Neuronal stem cell (in vitro differentiated cells): ENCODE measurements around the gene TNIK.

Source experiments
- DNase-seq: peaks from one replicate; pipeline ENCODE4 v3.0.0-alpha.2; 2013; ENCODE audit warnings: low spot score
- H2AFZ ChIP-seq: one replicate; pipeline ENCODE4 v1.6.1; 2013; ENCODE audit warnings: mild to moderate bottlenecking, low read length, inconsistent platforms
- H2AK5ac ChIP-seq: 2 replicates; pipeline ENCODE4 v1.6.1; 2013; ENCODE audit warnings: low read depth, mild to moderate bottlenecking, inconsistent platforms, low read length, moderate library complexity, mixed read lengths
- H2BK120ac ChIP-seq: 2 replicates; pipeline ENCODE4 v1.6.1; 2013; ENCODE audit warnings: low read depth, mild to moderate bottlenecking, inconsistent platforms, low read length, moderate library complexity, mixed read lengths
- H2BK12ac ChIP-seq: one replicate; pipeline ENCODE4 v1.6.1; 2013; ENCODE audit warnings: low read length, inconsistent platforms
- H2BK15ac ChIP-seq: 2 replicates; pipeline ENCODE4 v1.6.1; 2013; ENCODE audit warnings: mild to moderate bottlenecking, low read length, inconsistent platforms, mixed read lengths
- H2BK5ac ChIP-seq: one replicate; pipeline ENCODE4 v1.6.1; 2013; ENCODE audit warnings: inconsistent platforms, mild to moderate bottlenecking, low read length, moderate library complexity
- H3K14ac ChIP-seq: one replicate; pipeline ENCODE4 v1.6.1; 2013; ENCODE audit warnings: low read length, inconsistent platforms
- H3K18ac ChIP-seq: 2 replicates; pipeline ENCODE4 v1.6.1; 2013; ENCODE audit warnings: low read length, inconsistent platforms
- H3K23ac ChIP-seq: 2 replicates; pipeline ENCODE4 v1.6.1; 2013; ENCODE audit warnings: low read depth, mild to moderate bottlenecking, mixed read lengths, low read length, inconsistent platforms; ENCODE audit not compliant: poor library complexity
- H3K27ac ChIP-seq: replicated peaks from 3 replicates; pipeline ENCODE4 v1.5.1; 2013; ENCODE audit warnings: low read length, inconsistent platforms
- H3K27me3 ChIP-seq, 3 experiments: 2 replicates each; pipeline ENCODE4 v1.6.1; 2013; ENCODE audit warnings: low read length in 3 of 3, mild to moderate bottlenecking in 2 of 3, inconsistent platforms in 1 of 3, low read depth in 1 of 3, mixed read lengths in 1 of 3, moderate library complexity in 1 of 3; ENCODE audit not compliant: control insufficient read depth in 3 of 3, insufficient read depth in 3 of 3
- H3K36me3 ChIP-seq, 2 donors: replicated peaks in 1 of 2; 2 replicates each; pipeline ENCODE4 v1.6.1; 2013; ENCODE audit warnings: low read length in 2 of 2; ENCODE audit not compliant: control insufficient read depth in 2 of 2, insufficient read depth in 2 of 2
- H3K4ac ChIP-seq: 2 replicates; pipeline ENCODE4 v1.6.1; 2013; ENCODE audit warnings: inconsistent platforms, mild to moderate bottlenecking, low read length, moderate library complexity
- H3K4me1 ChIP-seq, 2 donors: 1 replicate in 1 of 2; 2 replicates in 1 of 2; pipeline ENCODE4 v1.6.1; 2013; ENCODE audit warnings: low read length in 2 of 2, low read depth in 1 of 2; ENCODE audit not compliant: control insufficient read depth in 2 of 2, insufficient read depth in 1 of 2
- H3K4me2 ChIP-seq: one replicate; pipeline ENCODE4 v1.6.1; 2013; ENCODE audit warnings: mild to moderate bottlenecking, low read length, inconsistent platforms; ENCODE audit not compliant: insufficient read depth, poor library complexity, severe bottlenecking
- H3K4me3 ChIP-seq, 2 donors: 2 replicates each; pipeline ENCODE4 v1.5.1; 2013; ENCODE audit warnings: low read length in 2 of 2, mild to moderate bottlenecking in 2 of 2, inconsistent platforms in 1 of 2, moderate library complexity in 1 of 2
- H3K79me1 ChIP-seq: one replicate; pipeline ENCODE4 v1.6.1; 2013; ENCODE audit warnings: low read depth, mild to moderate bottlenecking, inconsistent platforms, low read length, moderate library complexity
- H3K9ac ChIP-seq: one replicate; pipeline ENCODE4 v1.6.1; 2013; ENCODE audit warnings: mild to moderate bottlenecking, low read depth, low read length, inconsistent platforms; ENCODE audit not compliant: poor library complexity
- H3K9me3 ChIP-seq, 2 donors: replicated peaks in 1 of 2; 2 replicates each; pipeline versions ENCODE3 to v1.6.1; 2013; ENCODE audit warnings: low read length in 2 of 2, mild to moderate bottlenecking in 2 of 2, inconsistent platforms in 1 of 2, low read depth in 1 of 2, mixed read lengths in 1 of 2, moderate library complexity in 1 of 2; ENCODE audit not compliant: control insufficient read depth in 2 of 2, insufficient read depth in 1 of 2
- H4K8ac ChIP-seq: one replicate; pipeline ENCODE4 v1.6.1; 2013; ENCODE audit warnings: low read depth, mild to moderate bottlenecking, inconsistent platforms, low read length, moderate library complexity
- H4K91ac ChIP-seq: one replicate; pipeline ENCODE4 v1.6.1; 2013; ENCODE audit warnings: low read length, low read depth, mild to moderate bottlenecking, inconsistent platforms; ENCODE audit not compliant: poor library complexity
- WGBS, 2 donors: extraction: QIAGEN DNeasy Blood & Tissue Kit; methylation state at CpG; one replicate each; pipeline ENCODE4 v1.1.7; 2013; ENCODE audit warnings: missing lambda C conversion rate in 2 of 2, mixed read lengths in 1 of 2; ENCODE audit not compliant: insufficient read length in 2 of 2, insufficient replicate concordance in 1 of 2; ENCODE audit errors: extremely low coverage in 2 of 2; 5-methylcytosine and 5-hydroxymethylcytosine counted together

TNIK gene

GRCh38 chr3:171460725-171461524, 720 bp upstream of the TNIK start:
- no peak overlapping the region for H4K8ac ChIP-seq
- peak overlapping the region; percentile 82 to 89 for H3K4me3 ChIP-seq
- H2BK120ac ChIP-seq = no peak overlapping the region
- H3K4me2 ChIP-seq = peak overlapping the region; percentile 90
- H3K27me3 ChIP-seq = peaks cover 0 to 32% (median 0%) of the 10 kb centered on the region in 3 experiments
- peaks cover 11 to 13% of the 10 kb centered on the region in 2 donors for H3K4me1 ChIP-seq
- H3K79me1 ChIP-seq = no peaks in the 10 kb centered on the region
- H3K14ac ChIP-seq = no peak overlapping the region
- H3K18ac ChIP-seq = peak overlapping the region; percentile 13
- peaks cover 0 to 9% of the 10 kb centered on the region in 2 donors for H3K9me3 ChIP-seq
- H3K23ac ChIP-seq = peak overlapping the region; percentile 38
- peak; percentile 12 for DNase-seq
- H2AK5ac ChIP-seq = no peak overlapping the region
- H2BK5ac ChIP-seq = no peak overlapping the region
- H3K36me3 ChIP-seq = no peaks in the 10 kb centered on the region
- no peak overlapping the region for H3K9ac ChIP-seq
- H3K4ac ChIP-seq = no peak overlapping the region
- H2BK12ac ChIP-seq = no peak overlapping the region
- H2BK15ac ChIP-seq = no peak overlapping the region
- peak overlapping the region; percentile 93 for H2AFZ ChIP-seq
- H4K91ac ChIP-seq = no peak overlapping the region
- no CpG with 5 or more reads among the region's 51 CpGs for WGBS, 2 donors
- no peak overlapping the region for H3K27ac ChIP-seq

- Histone ChIP-seq H3K79me1 (no peaks in the 10 kb centered on the region), H3K9ac (peak overlapping the region; percentile 72), H3K14ac (no peak overlapping the region), H3K27me3 (peaks cover 0 to 32% (median 0%) of the 10 kb centered on the region in 3 experiments), H3K27ac (no peak overlapping the region), H3K4ac (no peak overlapping the region), H4K91ac (no peak overlapping the region), H3K18ac (no peak overlapping the region), H3K36me3 (no peaks in the 10 kb centered on the region), H2BK15ac (no peak overlapping the region), H2AK5ac (no peak overlapping the region), H3K23ac (peak overlapping the region; percentile 6), H4K8ac (no peak overlapping the region), H3K4me2 (peak overlapping the region; percentile 90), H2BK5ac (no peak overlapping the region), H3K9me3 (peaks cover 0 to 6% of the 10 kb centered on the region in 2 donors), H2BK12ac (no peak overlapping the region), H3K4me3 (peak overlapping the region; percentile 82 to 89), H2AFZ (peak overlapping the region; percentile 93), H2BK120ac (no peak overlapping the region), H3K4me1 (peaks cover 11 to 13% of the 10 kb centered on the region in 2 donors)
- whole genome bisulfite sequencing, 2 donors = no CpG with 5 or more reads among the region's 36 CpGs
- peak; percentile 15 for DNase-seq
Measured at GRCh38 chr3:171459137-171459941, 866 bp downstream of the TNIK start.

- WGBS, 2 donors = no CpG with 5 or more reads among the region's 6 CpGs
- Histone ChIP-seq H3K9me3 (peaks cover 0 to 6% of the 10 kb centered on the region in 2 donors), H2BK5ac (no peak overlapping the region), H2BK12ac (no peak overlapping the region), H3K4ac (no peak overlapping the region), H3K14ac (no peak overlapping the region), H2BK120ac (no peak overlapping the region), H4K91ac (no peak overlapping the region), H3K27me3 (peaks cover 0 to 32% (median 0%) of the 10 kb centered on the region in 3 experiments), H2BK15ac (no peak overlapping the region), H3K27ac (no peak overlapping the region), H4K8ac (no peak overlapping the region), H3K4me3 (peak overlapping the region; percentile 82 to 89), H3K9ac (peak overlapping the region; percentile 53), H2AFZ (peak overlapping the region; percentile 93), H3K36me3 (no peaks in the 10 kb centered on the region), H3K4me2 (peak overlapping the region; percentile 90), H3K4me1 (peaks cover 11 to 13% of the 10 kb centered on the region in 2 donors), H2AK5ac (no peak overlapping the region), H3K79me1 (no peaks in the 10 kb centered on the region), H3K23ac (no peak overlapping the region), H3K18ac (no peak overlapping the region)
- peak; percentile 8 for DNase-seq
Measured at GRCh38 chr3:171458864-171459136, 1.4 kb downstream of the TNIK start.
